ENCODE measurements around the gene GALNT16.

DNA sequence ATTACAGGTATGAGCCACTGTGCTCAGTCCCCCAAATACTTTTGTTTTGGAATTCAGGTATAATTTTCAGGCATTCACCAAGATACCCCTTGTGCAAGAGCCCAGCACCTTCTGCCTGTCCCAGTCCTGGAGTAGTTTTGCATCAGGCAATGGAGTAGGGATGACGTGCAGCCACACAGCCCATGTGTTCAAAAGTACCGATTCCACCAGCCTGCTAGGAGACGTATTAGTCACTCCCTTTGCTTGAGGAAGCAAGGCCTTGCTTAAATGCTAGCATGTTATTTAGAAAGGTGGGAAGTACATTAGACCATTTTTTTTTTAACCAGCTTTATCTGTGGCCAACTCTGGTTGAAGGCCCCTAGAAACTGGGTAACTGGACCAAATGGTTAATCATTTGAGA lies 15.0 kb upstream of the GALNT16 start:
- TF ChIP-seq GATA2 (IDR thresholded peaks at IDR 0.05; ENCODE audit: low read depth, low read length) (no peak), GATA3 (IDR thresholded peaks at IDR 0.05; ENCODE audit: low read depth, low read length) (no peak)
